SU-DHL-6 (cell line): Measurements from ENCODE around the gene PPARG.
"Not testable (repeated sequence)": the region's sequence is repeated elsewhere in the genome, so short reads cannot be mapped to it uniquely, and the experiment has no call there.

ENCODE experiments used
- H2AFZ ChIP-seq: fragments of 200-600 bp; sonication (generic); 2 replicates; pipeline ENCODE4 v1.6.1; 2014; ENCODE audit warnings: low read depth, mild to moderate bottlenecking, moderate library complexity, mixed read lengths, antibody characterized with exemption, low read length; ENCODE audit not compliant: severe bottlenecking
- H3F3A ChIP-seq: fragments of 200-600 bp; shearing (Covaris generic); 2 replicates; pipeline ENCODE4 v1.6.0; 2016; ENCODE audit warnings: antibody characterized with exemption, mild to moderate bottlenecking; ENCODE audit not compliant: insufficient read depth
- H3K27ac ChIP-seq: fragments of 200-600 bp; sonication (generic); 2 replicates; pipeline ENCODE4 v1.5.1; 2016; ENCODE audit warnings: low read depth, mild to moderate bottlenecking, low read length, moderate library complexity, mixed read lengths
- H3K27me3 ChIP-seq: fragments of 200-600 bp; sonication (generic), shearing (Covaris generic); 2 replicates; pipeline ENCODE4 v1.6.0; 2014; ENCODE audit warnings: mild to moderate bottlenecking, low read length
- H3K36me3 ChIP-seq: fragments of 200-600 bp; sonication (generic); 2 replicates; pipeline ENCODE4 v1.6.1; 2014; ENCODE audit warnings: mild to moderate bottlenecking, low read length, mixed read lengths
- H3K4me2 ChIP-seq: fragments of 300-600, 200-600 bp; shearing (Covaris generic), sonication (generic); 2 replicates; pipeline ENCODE4 v1.6.0; 2014; ENCODE audit warnings: low read length, low read depth, mild to moderate bottlenecking; ENCODE audit not compliant: poor library complexity, severe bottlenecking
- H3K4me3 ChIP-seq: fragments of 200-600 bp; sonication (generic); 2 replicates; pipeline ENCODE4 v1.5.1; 2014; ENCODE audit warnings: antibody characterized with exemption, low read length, mild to moderate bottlenecking, mixed read lengths; ENCODE audit not compliant: insufficient read depth, poor library complexity, severe bottlenecking
- H3K79me2 ChIP-seq: fragments of 200-600 bp; sonication (generic); 2 replicates; pipeline ENCODE4 v1.6.1; 2014; ENCODE audit warnings: mild to moderate bottlenecking, low read length, moderate library complexity; ENCODE audit not compliant: insufficient read depth
- H3K9ac ChIP-seq: fragments of 200-600 bp; sonication (generic); 2 replicates; pipeline ENCODE4 v1.7.0; 2014; ENCODE audit warnings: mild to moderate bottlenecking, low read length
- H3K9me2 ChIP-seq: fragments of 200-600 bp; sonication (generic); replicated peaks from 2 replicates; pipeline ENCODE4 v1.6.1; 2014; ENCODE audit warnings: low read length; ENCODE audit not compliant: insufficient read depth
- H3K9me3 ChIP-seq: fragments of 200-600 bp; sonication (generic); 2 replicates; pipeline ENCODE4 v1.6.1; 2014; ENCODE audit warnings: low read length, mixed read lengths; ENCODE audit not compliant: insufficient read depth
- H4K20me1 ChIP-seq: fragments of 200-600 bp; sonication (generic); 2 replicates; pipeline ENCODE4 v1.6.1; 2014; ENCODE audit warnings: low read depth, mild to moderate bottlenecking, antibody characterized with exemption, low read length, moderate library complexity, mixed read lengths
- CTCF ChIP-seq: fragments of 200-600 bp; sonication (generic); IDR thresholded peaks from one replicate; pipeline ENCODE4 v1.5.1; 2017; ENCODE audit warnings: antibody characterized with exemption, mild to moderate bottlenecking, low read length, moderate library complexity; ENCODE audit not compliant: insufficient read depth, poor library complexity, severe bottlenecking
- EZH2phosphoT487 ChIP-seq: fragments of 200-600 bp; sonication (generic), shearing (Covaris generic); conservative IDR thresholded peaks from 2 replicates; pipeline ENCODE4 v1.6.1; 2018; ENCODE audit warnings: mild to moderate bottlenecking, antibody characterized with exemption, low read length, moderate library complexity, mixed read lengths

Gene PPARG

DNA sequence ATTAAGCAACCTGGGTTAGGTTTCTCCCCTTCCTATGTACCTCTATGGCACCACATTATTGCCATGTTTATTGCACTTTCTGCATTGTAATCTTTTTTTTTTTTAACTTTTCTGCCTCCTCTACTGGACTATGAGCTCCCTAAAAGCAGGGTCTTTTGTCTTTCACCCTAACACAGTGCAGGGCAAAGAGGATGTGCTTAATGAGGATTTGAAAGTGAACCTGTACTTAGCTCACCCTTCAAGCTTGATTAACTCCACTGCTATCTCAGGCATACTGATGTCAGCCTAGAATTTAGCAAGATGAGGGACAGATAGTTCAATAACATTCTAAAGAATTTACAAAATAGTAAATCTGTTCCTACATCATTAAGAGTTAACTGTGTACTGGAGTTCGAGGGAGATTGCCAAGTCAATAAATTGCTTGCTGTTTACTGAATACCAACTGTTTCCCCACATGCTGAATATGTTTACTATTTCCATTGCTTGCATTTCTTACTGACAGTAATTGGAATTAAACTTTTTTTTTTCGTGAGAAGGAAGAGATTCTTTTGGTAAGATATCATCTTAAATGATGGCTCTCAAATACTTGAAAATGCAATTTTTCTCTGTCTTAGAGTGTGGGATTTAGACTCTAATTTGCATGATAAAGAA is 15.7 kb upstream of the PPARG start:
- TF ChIP-seq EZH2phosphoT487 (no peak), CTCF (no peak)
- Histone ChIP-seq H3K79me2 (no peaks in the 10 kb centered on the region), H3F3A (no peaks in the 10 kb centered on the region), H3K4me2 (no peak overlapping the region), H3K27me3 (no peaks in the 10 kb centered on the region), H3K9me2 (no peaks in the 10 kb centered on the region), H3K36me3 (no peaks in the 10 kb centered on the region), H3K4me3 (no peak overlapping the region), H3K27ac (no peak overlapping the region), H4K20me1 (no peaks in the 10 kb centered on the region), H3K9me3 (no peaks in the 10 kb centered on the region), H3K9ac (no peak overlapping the region), H2AFZ (no peak overlapping the region)

DNA sequence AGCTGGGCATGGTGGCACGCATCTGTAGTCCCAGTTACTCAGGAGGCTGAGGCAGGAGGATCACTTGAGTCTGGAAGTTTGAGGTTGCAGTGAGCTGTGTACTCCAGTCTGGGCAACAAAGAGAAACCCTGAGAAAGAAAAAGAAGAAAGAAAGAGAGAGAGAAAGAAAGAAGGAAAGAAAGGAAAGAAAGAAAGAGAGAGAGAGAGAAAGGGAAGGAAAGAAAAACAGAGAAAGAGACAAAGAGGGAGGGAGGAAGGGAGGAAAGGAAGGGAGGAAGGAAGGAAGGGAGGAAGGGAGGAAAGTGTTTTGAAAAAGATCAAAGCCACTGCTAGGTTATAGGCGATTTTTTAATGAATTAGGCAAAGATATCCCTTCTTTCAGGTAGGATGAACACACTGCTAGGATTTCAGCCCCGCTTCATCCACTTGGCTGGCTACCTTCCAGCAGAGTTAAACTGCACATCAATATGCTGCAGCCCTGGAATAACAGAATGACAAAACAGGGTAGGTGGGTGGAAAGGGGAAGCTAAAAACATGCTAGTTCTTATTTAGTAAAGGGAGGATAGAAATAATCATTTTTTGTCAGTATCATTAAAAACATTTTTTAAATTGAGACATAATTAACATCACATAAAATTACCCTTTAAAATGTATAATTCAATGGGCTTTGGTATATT is 12.8 kb upstream of the PPARG start:
- Histone ChIP-seq H3K9me3 (no peaks in the 10 kb centered on the region), H3K9me2 (no peaks in the 10 kb centered on the region), H3K36me3 (no peaks in the 10 kb centered on the region), H3K4me3 (no peak overlapping the region), H3K27me3 (no peaks in the 10 kb centered on the region), H3K79me2 (no peaks in the 10 kb centered on the region), H4K20me1 (no peaks in the 10 kb centered on the region), H2AFZ (no peak overlapping the region), H3F3A (no peaks in the 10 kb centered on the region), H3K4me2 (no peak overlapping the region), H3K27ac (no peak overlapping the region), H3K9ac (no peak overlapping the region)
- TF ChIP-seq EZH2phosphoT487, result no peak
- no peak for TF ChIP-seq CTCF

GRCh38 chr3:12276827-12277226 is 12.0 kb upstream of the PPARG start:
- H3K79me2 ChIP-seq, H3K36me3 ChIP-seq, H3K4me2 ChIP-seq, H3K27me3 ChIP-seq, H3K9me2 ChIP-seq, H4K20me1 ChIP-seq, H3K9ac ChIP-seq, H3K27ac ChIP-seq, H3K9me3 ChIP-seq, H3K4me3 ChIP-seq, H2AFZ ChIP-seq, H3F3A ChIP-seq: not testable (repeated sequence)

GRCh38 chr3:12278566-12278965 is 10.3 kb upstream of the PPARG start:
- no peaks in the 10 kb centered on the region for H3K9me3 ChIP-seq
- H3K4me3 ChIP-seq, result no peak overlapping the region
- H3K79me2 ChIP-seq, result no peaks in the 10 kb centered on the region
- H4K20me1 ChIP-seq, result no peaks in the 10 kb centered on the region
- no peaks in the 10 kb centered on the region for H3K27me3 ChIP-seq
- TF ChIP-seq CTCF, result no peak
- TF ChIP-seq EZH2phosphoT487, result no peak
- no peak overlapping the region for H3K27ac ChIP-seq
- H3K9me2 ChIP-seq, result no peaks in the 10 kb centered on the region
- no peaks in the 10 kb centered on the region for H3K36me3 ChIP-seq
- H3F3A ChIP-seq, result no peaks in the 10 kb centered on the region
- H3K9ac ChIP-seq, result no peak overlapping the region
- H2AFZ ChIP-seq, result no peak overlapping the region
- no peak overlapping the region for H3K4me2 ChIP-seq
